DMS114 treated with DMSO at 0.1 percent for 48 hours (cell line): Measurements from ENCODE around the gene KLRK1.
A peak's percentile ranks its signal among the peaks of the same experiment; 100 is the strongest.
"Not testable (repeated sequence)": the region's sequence is repeated elsewhere in the genome, so short reads cannot be mapped to it uniquely, and the experiment has no call there.

Experiments used
- DNase-seq: peaks from one replicate; lab custom pipeline; 2025; ENCODE audit not compliant: unreplicated experiment; lab: John Stamatoyannopoulos, UW

Gene KLRK1

GRCh38 chr12:10388624-10389413 is 1.0 kb downstream of the KLRK1 start:
- no peak for DNase-seq

- DNase-seq: not testable (repeated sequence)
Observed at GRCh38 chr12:10387498-10387897, 2.3 kb downstream of the KLRK1 start.

DNA sequence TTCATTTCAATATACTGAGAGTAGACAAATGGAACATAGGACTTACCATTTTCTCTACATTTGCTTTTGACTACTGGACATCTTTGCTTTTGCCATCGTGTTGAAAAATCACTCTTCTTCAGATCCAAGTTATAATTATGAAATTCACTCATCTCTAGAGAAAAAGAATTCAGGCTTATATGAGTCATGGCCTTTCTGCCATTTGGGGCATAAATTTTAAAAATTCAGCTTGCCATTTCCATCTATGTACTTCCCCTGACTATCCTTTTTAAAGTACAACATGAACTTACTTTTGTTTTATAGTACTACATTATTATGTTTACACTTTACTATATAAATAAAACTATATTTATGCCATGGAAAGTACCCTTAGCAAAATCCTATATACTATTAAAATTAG is 3.0 kb downstream of the KLRK1 start:
- no peak for DNase-seq

DNA sequence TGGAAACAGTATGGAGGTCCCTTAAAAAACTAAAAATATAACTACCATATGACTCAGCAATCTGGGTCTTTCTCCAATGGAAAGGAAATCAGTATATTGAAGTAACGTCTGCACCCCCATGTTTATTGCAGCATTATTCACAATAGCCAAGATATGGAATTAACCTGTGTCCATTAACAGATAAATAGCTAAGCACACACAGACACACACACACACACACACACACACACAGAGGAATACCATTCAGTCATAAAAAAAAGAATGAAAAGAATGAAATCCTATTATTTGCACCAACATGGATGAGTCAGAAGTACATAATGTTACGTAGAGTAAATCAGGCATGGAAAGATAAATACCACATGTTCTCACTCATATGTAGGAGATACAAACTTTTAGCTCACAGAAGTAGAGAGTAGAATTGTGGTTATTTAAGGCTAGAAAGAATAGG is 4.7 kb downstream of the KLRK1 start:
- DNase-seq: no peak

DNA sequence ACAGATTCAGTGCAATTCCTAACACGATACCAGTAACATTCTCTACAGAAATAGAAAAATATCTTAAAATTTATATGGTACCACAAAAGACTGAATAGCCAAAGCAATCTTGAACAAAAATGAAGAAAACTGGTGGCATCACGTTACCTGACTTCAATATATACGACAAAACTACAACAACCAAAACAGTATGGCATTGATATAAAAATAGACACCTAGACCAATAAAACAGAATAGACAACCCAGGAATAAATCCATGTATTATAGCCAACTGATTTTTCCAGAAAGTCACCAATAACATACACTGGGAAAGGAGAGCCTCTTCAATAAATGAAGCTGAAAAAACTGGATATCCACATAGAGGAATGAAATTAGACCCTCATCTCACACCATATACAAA is 5.7 kb downstream of the KLRK1 start:
- no peak for DNase-seq

GRCh38 chr12:10381928-10382628 is 7.8 kb downstream of the KLRK1 start:
- no peak for DNase-seq

GRCh38 chr12:10378737-10379136 is 11.1 kb downstream of the KLRK1 start:
- not testable (repeated sequence) for DNase-seq

DNA sequence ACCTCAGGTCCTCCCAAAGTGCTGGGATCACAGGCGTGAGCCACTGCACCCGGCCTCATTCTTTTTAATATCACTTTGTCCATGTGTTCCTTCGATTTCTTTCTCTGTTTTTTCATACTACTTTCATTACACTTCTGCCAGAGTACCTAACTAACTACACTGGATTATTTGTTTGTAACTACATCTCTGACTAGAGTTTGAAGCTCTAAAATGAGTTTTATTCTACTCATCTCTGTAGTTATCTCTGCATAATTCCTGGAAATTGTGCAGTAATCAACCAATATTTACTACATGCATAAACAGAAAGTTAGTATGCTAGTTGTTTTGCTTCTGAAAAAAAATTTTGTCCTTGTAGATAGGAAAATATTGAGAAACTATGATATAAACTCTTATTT is 15.2 kb downstream of the KLRK1 start:
- no peak for DNase-seq

GRCh38 chr12:10372559-10372958 is 17.3 kb downstream of the KLRK1 start:
- no peak for DNase-seq

- not testable (repeated sequence) for DNase-seq
Observed at GRCh38 chr12:10371893-10372535, 17.8 kb downstream of the KLRK1 start.

DNA sequence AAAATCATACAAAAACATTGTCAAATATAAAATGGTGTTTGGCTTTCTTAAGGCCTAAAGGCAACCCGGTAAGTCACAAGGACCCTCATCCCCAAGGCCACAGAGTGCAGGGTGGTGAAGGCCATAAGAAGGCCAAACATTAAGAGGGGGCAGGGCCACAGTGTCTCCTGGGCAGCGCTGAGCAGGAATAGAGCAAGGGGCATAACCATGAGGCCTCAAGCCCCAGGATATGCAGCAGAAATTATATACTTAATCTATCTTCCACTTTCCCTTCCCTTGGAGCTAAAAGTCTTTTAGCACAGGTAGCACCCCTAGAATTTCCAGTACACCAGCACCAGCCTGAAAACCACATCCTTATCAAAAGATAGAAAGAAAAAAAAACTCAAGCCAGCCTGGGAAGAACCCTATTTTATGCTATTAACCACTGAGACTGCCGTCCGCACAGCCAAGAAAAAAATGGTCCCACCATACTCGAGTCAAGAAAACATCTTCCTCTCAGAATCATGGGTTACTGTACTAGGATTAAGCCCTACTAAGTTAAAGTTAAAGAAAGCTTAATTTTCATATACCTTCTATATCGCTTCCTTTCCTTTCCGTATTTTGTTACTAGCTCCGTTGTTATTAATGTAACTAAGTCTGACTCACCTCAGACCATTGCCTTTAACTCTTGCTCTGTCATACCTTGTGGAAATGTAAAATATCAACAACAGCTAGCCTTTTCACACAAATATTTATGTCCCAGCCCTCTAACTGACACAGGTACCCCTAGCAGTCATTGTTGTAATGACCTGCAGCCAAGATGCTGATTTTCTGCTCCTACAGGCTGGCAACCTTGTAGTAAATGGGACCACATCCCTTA is 20.1 kb downstream of the KLRK1 start:
- no peak for DNase-seq

DNA sequence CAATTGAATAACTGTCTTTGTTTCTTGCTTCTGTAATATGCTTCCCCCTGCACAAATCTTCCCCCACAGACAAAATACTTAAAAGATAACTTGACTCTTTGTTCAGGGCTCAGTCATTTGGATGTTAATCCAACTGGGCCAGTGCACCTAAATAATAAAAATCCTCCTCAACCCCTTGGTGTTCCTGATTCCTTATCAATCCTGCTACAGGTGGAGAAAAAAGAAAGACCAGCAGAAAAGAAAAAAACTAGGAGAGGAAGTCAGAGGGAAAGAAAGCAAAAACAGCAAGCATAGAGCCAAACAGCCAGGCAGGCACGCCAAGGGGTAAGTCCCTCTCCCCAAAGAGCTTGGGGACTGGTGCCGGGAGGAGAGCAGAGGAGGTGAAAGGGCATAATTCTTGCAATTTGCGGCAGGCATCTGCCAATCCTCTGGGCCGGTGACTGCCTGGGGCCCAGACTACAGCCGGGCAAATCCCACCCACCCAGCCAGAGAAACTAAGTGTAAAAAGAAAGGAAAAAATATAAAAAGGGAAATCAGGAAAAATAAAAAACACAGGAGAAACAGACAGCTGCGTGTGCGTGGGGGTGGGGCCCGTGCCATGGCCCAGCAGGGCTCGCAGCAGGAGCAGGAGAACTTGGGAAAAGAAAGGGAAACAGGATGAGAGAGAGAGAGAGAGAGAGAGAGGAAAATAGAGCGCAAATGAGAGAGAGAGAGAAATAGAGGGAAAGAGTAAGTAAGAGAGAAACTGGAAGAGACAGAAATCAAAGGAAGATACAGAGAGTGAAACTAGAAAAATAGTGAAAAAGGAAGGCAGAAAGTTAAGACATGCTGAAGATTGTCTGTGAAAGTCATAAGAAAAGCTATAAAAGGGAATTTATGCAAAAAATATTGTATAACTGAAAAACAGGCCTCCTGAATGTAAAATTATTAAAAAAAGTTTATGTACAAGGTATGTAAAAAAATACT is 21.4 kb downstream of the KLRK1 start:
- no peak for DNase-seq

DNA sequence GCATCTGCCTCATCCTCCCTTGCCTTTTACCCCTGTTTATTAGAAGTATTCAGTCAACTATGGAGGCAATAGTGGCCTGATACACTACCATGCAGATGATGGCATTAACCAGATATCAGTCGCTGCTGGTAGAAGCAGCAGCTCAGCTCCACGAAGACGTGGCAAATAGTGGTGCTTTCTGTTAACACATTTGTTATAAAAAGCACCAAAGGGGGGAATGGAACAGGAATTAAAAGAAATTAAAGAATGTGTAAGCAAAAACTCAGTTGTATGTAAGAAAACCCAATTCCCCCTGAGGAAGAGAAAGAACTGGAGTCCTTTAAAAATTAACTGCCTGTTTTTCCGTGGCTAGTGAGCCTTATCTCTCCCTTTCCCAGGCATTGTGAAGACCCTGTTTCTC is 22.1 kb downstream of the KLRK1 start:
- DNase-seq: not testable (repeated sequence)

GRCh38 chr12:10366875-10367274 is 23.0 kb downstream of the KLRK1 start:
- peak; percentile 40 for DNase-seq

- DNase-seq: peak; percentile 20
Observed at GRCh38 chr12:10365696-10366405, 24.0 kb downstream of the KLRK1 start.

GRCh38 chr12:10364815-10365622 is 24.8 kb downstream of the KLRK1 start:
- peak; percentile 69 for DNase-seq

DNA sequence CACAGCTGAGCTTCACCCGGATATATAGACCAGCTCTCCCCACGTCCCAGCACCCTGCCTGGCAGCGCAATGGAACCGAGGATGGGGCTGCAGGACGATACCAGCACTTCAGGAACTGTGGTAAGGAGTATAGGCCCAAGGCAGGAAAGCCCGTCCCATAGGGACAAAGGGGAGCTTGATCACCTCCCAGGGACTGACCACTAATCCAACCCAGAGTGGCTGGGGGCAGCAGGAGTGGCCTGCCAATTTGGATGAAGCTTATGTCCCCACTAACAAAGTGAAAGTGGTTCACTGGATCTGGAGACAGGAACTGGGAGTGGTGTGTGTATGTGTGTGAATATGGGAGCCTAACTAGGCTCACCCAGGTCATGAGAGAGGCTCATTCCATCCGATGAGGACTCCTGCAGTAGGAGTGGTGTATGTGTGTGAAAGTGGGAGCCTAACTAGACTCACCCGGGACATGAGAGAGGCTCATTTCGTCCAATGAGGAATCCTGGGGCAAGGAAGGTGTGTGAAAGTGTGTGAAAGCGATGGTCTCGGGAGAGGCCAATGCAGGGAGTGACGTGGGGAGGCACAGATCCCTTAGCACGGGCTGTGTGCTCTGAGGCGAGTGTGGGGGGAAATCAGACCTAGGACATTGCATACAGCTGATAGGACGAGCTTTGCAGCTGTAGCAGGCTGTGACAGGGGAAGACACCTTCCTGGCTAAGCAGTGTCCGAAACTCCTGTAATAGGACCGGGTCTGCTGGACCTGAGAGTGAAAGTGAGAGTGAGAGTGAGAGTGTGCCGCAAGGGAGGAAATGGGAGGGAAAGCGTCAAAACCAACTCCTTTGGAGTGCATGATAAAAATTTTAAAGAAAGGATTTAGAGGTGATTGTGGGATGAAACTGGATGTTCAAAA is 25.7 kb downstream of the KLRK1 start:
- DNase-seq: peak; percentile 56

GRCh38 chr12:10363658-10363913 is 26.3 kb downstream of the KLRK1 start:
- DNase-seq: no peak
